Activated T-helper 2 cell treated with anti-CD3 and anti-CD28 coated beads, Interferon-gamma antibody, Interleukin-2, Interleukin-4, amounts not matched to agents 10 μg/mL and 5 μg/mL and 100 μg/mL, durations not matched to agents 14 hours and 24 hours and 36 hours (primary cell): ENCODE measurements around the gene EDC3. TPM values are rescaled to one million over a fixed set of nuclear protein-coding genes. Genes with fewer than 3 reads are reported as not detected.
"Not testable (repeated sequence)": the region's sequence is repeated elsewhere in the genome, so short reads cannot be mapped to it uniquely, and the experiment has no call there.

Source experiments
- DNase-seq: peaks from one replicate; pipeline ENCODE4 v3.0.0; 2021; ENCODE audit warnings: low spot score
- H3K27ac Mint-ChIP-seq: one replicate; pipeline ENCODE4 v1.8.0; 2021; ENCODE audit warnings: mixed read lengths
- H3K27me3 Mint-ChIP-seq: one replicate; pipeline ENCODE4 v1.8.0; 2021; ENCODE audit warnings: low read depth, mixed read lengths
- H3K36me3 Mint-ChIP-seq: one replicate; pipeline ENCODE4 v1.8.0; 2021; ENCODE audit warnings: low read depth, mixed read lengths
- H3K4me1 Mint-ChIP-seq: one replicate; pipeline ENCODE4 v1.8.0; 2021; ENCODE audit warnings: low read depth, mixed read lengths
- H3K4me3 Mint-ChIP-seq: one replicate; pipeline ENCODE4 v1.8.0; 2021; ENCODE audit warnings: low read depth, mild to moderate bottlenecking, moderate library complexity, mixed read lengths
- H3K9me3 Mint-ChIP-seq: one replicate; pipeline ENCODE4 v1.8.0; 2021; ENCODE audit warnings: mixed read lengths
- intact Hi-C: fragments of 100-400 bp; cut with micrococcal nuclease; formaldehyde crosslinking; loops from one replicate; pipeline ENCODE4 v1.15.1; 2023
- total RNA-seq: library from RNA; stranded (reverse); gene quantifications from 2 replicates; pipeline ENCODE4 v1.2.3, GENCODE V29; 2022

The EDC3 gene, protein sequence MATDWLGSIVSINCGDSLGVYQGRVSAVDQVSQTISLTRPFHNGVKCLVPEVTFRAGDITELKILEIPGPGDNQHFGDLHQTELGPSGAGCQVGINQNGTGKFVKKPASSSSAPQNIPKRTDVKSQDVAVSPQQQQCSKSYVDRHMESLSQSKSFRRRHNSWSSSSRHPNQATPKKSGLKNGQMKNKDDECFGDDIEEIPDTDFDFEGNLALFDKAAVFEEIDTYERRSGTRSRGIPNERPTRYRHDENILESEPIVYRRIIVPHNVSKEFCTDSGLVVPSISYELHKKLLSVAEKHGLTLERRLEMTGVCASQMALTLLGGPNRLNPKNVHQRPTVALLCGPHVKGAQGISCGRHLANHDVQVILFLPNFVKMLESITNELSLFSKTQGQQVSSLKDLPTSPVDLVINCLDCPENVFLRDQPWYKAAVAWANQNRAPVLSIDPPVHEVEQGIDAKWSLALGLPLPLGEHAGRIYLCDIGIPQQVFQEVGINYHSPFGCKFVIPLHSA
- total RNA-seq, result 49.3 and 54.8 TPM in 2 replicates

GRCh38 chr15:74695597-74696397 is at the start of gene EDC3:
EDC3 (minus strand) TSS chr15:74696024; CDS start chr15:74675124, 20,900 bp downstream.
- Mint-ChIP-seq H3K27ac (peak within 1 kb of the TSS; percentile 99), H3K9me3 (no peaks in the 10 kb centered on the region), H3K36me3 (peaks cover 4% of the 10 kb centered on the region), H3K4me3 (peak within 1 kb of the TSS; percentile 99), H3K4me1 (peaks cover 22% of the 10 kb centered on the region), H3K27me3 (no peaks in the 10 kb centered on the region)
- intact Hi-C loops, result loop anchor here (5.0 to 10.0 kb wide), 2 partner anchors 38 to 239 kb away; partner anchors contain the start of gene COX5A
- peak; percentile 78 for DNase-seq

DNA sequence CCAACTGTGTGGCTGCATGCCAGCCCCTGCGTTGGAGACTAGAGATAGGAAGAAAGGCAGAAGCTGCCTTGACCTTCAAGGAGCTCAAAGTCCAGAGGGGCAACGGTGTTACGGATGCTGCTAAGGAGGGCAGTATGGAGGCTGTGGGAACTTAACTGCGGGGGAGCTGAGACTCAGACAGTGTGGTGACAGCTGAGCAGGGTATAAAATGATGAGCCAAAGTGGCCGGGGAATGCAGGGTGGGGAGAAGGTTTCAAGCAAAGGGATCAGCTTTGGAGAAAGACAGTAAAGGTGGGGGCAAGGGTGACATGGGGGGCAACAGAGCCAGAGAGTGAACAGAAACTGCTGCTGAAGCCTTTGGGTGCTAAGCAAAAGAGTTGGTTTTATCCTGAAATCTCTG is 46.6 kb upstream of the EDC3 start:
- Mint-ChIP-seq H3K4me3 (no peak overlapping the region), H3K27ac (no peak overlapping the region), H3K27me3 (peaks cover 1% of the 10 kb centered on the region), H3K4me1 (peaks cover 4% of the 10 kb centered on the region), H3K9me3 (peaks cover 9% of the 10 kb centered on the region), H3K36me3 (no peaks in the 10 kb centered on the region)
- DNase-seq, result no peak
- intact Hi-C loops, result no loop called here

GRCh38 chr15:74738239-74738638 is 42.4 kb upstream of the EDC3 start:
- H3K4me1 Mint-ChIP-seq, H3K36me3 Mint-ChIP-seq, H3K27me3 Mint-ChIP-seq, intact Hi-C loops, DNase-seq, H3K4me3 Mint-ChIP-seq, H3K27ac Mint-ChIP-seq: not testable (repeated sequence)
- peaks cover 12% of the 10 kb centered on the region for H3K9me3 Mint-ChIP-seq

GRCh38 chr15:74735305-74735704 is 39.5 kb upstream of the EDC3 start:
- H3K27me3 Mint-ChIP-seq, result peaks cover 9% of the 10 kb centered on the region
- H3K36me3 Mint-ChIP-seq, result no peaks in the 10 kb centered on the region
- DNase-seq, result no peak
- peaks cover 4% of the 10 kb centered on the region for H3K4me1 Mint-ChIP-seq
- intact Hi-C loops, result no loop called here
- H3K27ac Mint-ChIP-seq, result no peak overlapping the region
- no peak overlapping the region for H3K4me3 Mint-ChIP-seq
- peaks cover 12% of the 10 kb centered on the region for H3K9me3 Mint-ChIP-seq

- no peak overlapping the region for H3K4me3 Mint-ChIP-seq
- intact Hi-C loops, result no loop called here
- peaks cover 2% of the 10 kb centered on the region for H3K4me1 Mint-ChIP-seq
- peaks cover 11% of the 10 kb centered on the region for H3K9me3 Mint-ChIP-seq
- DNase-seq, result no peak
- no peak overlapping the region for H3K27ac Mint-ChIP-seq
- H3K36me3 Mint-ChIP-seq, result no peaks in the 10 kb centered on the region
- H3K27me3 Mint-ChIP-seq, result peaks cover 9% of the 10 kb centered on the region
Observed at GRCh38 chr15:74733269-74733668, 37.4 kb upstream of the EDC3 start.

- no peaks in the 10 kb centered on the region for H3K4me1 Mint-ChIP-seq
- H3K27ac Mint-ChIP-seq, result no peak overlapping the region
- H3K9me3 Mint-ChIP-seq, result peaks cover 6% of the 10 kb centered on the region
- no peak overlapping the region for H3K4me3 Mint-ChIP-seq
- peaks cover 9% of the 10 kb centered on the region for H3K27me3 Mint-ChIP-seq
- no peaks in the 10 kb centered on the region for H3K36me3 Mint-ChIP-seq
- intact Hi-C loops, result no loop called here
- no peak for DNase-seq
Observed at GRCh38 chr15:74732846-74733245, 37.0 kb upstream of the EDC3 start.

DNA sequence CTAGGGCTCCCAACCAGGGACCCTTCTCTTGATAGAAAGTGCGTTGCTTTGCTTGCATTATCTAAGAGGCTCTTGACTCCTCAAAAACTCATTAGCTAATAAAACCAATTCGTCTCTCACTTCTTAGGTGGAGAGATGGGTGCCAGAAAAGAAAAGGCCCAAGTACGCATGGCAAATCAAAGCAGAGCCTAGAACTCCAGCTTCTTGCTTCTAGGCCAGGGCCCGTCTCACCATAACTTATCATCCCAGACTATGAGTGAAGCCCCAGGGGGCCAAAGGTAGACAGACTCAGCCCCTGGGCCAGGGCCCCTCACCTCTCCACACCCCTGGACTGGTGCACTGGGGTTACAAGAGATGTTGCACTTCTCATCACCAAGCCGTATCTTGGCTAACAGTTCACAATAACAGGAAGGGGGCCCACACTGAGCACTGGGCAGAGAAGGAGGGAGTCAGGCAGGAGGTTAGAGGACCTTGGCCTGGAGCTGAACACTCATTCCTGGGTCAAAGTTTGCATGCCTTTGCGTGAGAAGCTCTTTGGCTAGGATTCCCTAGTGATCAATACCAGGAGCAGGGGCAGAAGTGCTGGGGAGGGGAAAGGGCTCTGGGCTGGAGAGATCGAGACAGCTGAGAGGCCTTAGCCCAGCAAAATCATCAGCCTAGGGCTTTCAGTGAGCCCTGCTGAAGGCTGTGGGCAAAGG is 34.9 kb upstream of the EDC3 start:
- no peaks in the 10 kb centered on the region for H3K9me3 Mint-ChIP-seq
- intact Hi-C loops, result no loop called here
- no peak overlapping the region for H3K4me3 Mint-ChIP-seq
- H3K27me3 Mint-ChIP-seq, result peaks cover 7% of the 10 kb centered on the region
- no peak overlapping the region for H3K27ac Mint-ChIP-seq
- H3K4me1 Mint-ChIP-seq, result peaks cover 5% of the 10 kb centered on the region
- DNase-seq, result no peak
- no peaks in the 10 kb centered on the region for H3K36me3 Mint-ChIP-seq

- H3K4me1 Mint-ChIP-seq, H3K9me3 Mint-ChIP-seq, H3K36me3 Mint-ChIP-seq, intact Hi-C loops, H3K4me3 Mint-ChIP-seq, DNase-seq, H3K27ac Mint-ChIP-seq: not testable (repeated sequence)
- H3K27me3 Mint-ChIP-seq, result peaks cover 11% of the 10 kb centered on the region
Observed at GRCh38 chr15:74729372-74729771, 33.5 kb upstream of the EDC3 start.

GRCh38 chr15:74728699-74729098 is 32.9 kb upstream of the EDC3 start:
- H3K4me1 Mint-ChIP-seq, DNase-seq, H3K9me3 Mint-ChIP-seq, intact Hi-C loops, H3K4me3 Mint-ChIP-seq, H3K27ac Mint-ChIP-seq, H3K36me3 Mint-ChIP-seq: not testable (repeated sequence)
- H3K27me3 Mint-ChIP-seq, result peaks cover 12% of the 10 kb centered on the region

GRCh38 chr15:74727727-74728126 is 31.9 kb upstream of the EDC3 start:
- Mint-ChIP-seq H3K36me3 (no peaks in the 10 kb centered on the region), H3K4me1 (peaks cover 9% of the 10 kb centered on the region), H3K27me3 (peaks cover 15% of the 10 kb centered on the region), H3K9me3 (no peaks in the 10 kb centered on the region), H3K4me3 (no peak overlapping the region), H3K27ac (no peak overlapping the region)
- no peak for DNase-seq
- intact Hi-C loops, result no loop called here

DNA sequence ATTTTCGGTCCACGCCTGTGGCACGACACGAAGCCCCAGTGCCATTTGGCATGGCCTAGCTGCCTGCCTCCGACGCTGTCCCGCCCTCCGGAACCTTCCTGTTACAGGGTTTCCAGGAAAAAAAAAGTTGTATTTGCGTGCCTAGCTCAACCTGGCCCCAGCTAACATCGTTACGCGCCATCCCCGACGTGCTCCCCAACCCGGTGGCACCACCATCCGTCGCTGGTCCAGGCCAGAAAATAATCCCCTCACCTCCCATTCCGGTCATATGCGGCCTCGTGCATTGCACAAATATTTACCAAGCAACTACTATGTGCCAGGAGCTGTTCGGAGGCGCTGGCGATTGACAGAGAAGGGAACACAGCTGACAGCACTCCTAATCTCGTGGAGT is 30.9 kb upstream of the EDC3 start:
- Mint-ChIP-seq H3K9me3 (no peaks in the 10 kb centered on the region), H3K36me3 (no peaks in the 10 kb centered on the region), H3K27me3 (peaks cover 15% of the 10 kb centered on the region), H3K27ac (no peak overlapping the region), H3K4me1 (peaks cover 9% of the 10 kb centered on the region), H3K4me3 (peak overlapping the region; percentile 70)
- no peak for DNase-seq
- intact Hi-C loops, result no loop called here

GRCh38 chr15:74725845-74726773 is 30.3 kb upstream of the EDC3 start:
- Mint-ChIP-seq H3K36me3 (no peaks in the 10 kb centered on the region), H3K4me3 (peak overlapping the region; percentile 70), H3K27ac (no peak overlapping the region), H3K9me3 (no peaks in the 10 kb centered on the region), H3K4me1 (peaks cover 9% of the 10 kb centered on the region), H3K27me3 (peaks cover 15% of the 10 kb centered on the region)
- intact Hi-C loops, result no loop called here
- DNase-seq, result peak; percentile 45
